ENCODE data around the gene AANAT.
A peak's percentile ranks its signal among the peaks of the same experiment; 100 is the strongest.

Gene AANAT

DNA sequence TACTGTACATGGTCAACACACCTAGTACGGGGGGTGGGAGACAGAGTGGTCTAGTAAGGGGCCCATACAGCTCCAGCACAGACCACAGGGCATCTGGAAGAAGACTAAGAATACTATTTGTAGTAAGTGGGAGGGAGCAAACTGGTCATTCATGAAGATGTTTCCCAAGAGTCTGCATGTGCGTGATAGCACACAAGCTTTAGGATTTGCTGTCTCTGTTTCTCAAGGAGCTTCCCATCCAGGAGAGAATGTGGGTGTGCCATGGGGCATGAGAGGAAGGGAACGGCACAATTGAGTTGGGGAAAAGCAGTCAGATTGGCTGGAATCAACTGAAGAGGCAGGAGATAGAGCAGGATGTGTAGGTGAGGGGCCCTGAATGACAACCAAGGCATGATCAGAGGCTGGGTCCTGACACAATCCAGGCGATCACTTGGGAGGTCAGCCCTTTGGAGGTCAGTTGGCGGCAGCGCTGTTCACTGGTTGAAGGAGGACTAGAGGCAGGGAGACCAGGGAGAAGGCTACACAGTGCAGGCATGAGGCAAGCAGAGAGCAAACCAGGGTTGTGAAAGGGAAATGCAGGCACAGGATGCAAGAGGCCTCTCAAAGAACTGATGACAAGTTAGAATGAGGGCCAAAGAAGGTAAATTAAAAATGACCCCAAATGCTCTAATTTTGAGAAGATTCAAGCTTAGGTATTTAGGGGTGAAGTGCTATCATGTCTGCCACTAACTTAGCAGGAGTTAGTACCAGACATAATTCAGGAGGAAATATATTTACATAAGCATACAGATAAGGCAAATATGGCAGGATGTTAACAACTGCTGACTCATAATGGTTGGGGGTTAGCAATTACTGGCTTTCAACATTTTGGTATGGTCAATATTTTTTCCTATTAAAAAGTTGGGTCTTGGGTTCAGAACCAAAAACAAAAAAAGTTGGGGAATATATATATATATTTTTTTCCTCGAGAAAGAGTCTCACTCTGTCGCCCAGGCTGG lies 24.8 kb upstream of the AANAT start:
- DNase-seq (ENCODE audit: low read depth in 2 of 2): no peak

DNA sequence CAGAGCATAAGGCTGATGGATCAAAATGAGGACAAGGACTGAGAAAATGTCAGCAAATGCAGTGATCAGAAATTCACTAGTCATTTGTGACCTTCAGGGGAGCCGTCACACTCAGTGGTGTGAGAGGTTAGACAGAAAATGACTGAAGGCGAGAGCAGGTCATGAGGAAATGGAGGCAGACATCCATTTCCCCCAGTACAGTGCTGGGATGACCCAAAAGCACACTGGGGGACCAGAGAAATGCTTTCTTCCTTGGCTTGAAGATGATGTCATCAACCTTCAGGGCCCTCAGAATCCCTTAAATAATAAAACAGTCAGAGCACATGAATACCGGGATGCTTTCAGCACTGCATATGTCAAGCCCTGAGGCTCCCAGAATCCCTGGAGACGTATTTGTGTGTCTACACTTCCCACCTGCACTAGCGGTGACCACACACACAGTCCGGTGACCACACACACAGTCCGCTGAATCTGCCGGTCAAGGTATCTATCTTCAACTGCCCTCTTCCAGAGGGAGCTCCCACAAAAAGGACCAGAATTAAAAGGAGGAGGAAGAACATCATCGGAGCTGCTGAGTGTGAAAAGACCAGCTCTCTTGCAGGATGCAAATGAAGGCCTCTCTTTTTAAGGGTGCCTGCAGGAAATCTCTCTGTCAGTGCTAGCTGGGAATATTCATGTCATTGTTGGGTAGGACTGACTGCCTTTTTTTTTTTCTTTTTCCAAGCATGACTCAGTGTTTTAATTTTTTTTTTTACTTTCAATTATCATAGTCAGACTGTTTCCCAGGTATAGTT lies 22.7 kb upstream of the AANAT start:
- DNase-seq (ENCODE audit: low read depth in 2 of 2): no peak

DNA sequence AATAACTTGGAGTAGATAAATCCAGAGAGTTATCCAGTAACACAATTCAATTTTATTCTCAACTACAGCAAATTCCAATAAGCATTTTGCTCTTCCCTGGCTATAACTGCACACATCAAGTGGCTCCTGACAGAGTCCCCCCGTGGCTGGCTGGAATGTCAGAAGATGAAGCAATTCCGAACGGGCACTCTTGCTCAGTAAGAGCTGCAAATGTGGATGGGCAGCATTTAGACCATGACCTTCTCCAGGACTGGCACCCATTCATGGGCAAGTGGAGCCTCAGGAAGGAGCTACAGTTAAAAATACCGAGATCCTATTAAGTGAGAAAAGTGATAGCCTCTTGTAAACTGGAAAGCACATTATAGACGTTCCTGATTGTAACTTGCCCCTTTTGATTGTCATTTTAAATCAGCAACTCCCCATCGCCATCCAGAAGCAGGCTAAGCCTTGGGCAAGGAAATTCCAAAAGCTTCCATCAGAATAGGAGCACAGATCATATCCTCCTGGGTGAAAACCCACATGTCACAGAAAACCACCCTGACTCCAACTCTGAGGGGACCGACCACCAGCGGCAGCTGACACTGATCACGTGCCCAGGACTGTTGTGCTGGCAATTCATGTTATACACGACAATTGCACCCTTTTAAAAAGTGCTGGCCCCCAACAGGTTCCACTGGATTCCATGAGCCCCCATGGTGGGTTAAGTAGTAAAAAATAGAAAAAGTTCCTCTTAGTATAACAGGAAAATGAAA lies 21.5 kb upstream of the AANAT start:
- DNase-seq (ENCODE audit: low read depth in 2 of 2): no peak

DNA sequence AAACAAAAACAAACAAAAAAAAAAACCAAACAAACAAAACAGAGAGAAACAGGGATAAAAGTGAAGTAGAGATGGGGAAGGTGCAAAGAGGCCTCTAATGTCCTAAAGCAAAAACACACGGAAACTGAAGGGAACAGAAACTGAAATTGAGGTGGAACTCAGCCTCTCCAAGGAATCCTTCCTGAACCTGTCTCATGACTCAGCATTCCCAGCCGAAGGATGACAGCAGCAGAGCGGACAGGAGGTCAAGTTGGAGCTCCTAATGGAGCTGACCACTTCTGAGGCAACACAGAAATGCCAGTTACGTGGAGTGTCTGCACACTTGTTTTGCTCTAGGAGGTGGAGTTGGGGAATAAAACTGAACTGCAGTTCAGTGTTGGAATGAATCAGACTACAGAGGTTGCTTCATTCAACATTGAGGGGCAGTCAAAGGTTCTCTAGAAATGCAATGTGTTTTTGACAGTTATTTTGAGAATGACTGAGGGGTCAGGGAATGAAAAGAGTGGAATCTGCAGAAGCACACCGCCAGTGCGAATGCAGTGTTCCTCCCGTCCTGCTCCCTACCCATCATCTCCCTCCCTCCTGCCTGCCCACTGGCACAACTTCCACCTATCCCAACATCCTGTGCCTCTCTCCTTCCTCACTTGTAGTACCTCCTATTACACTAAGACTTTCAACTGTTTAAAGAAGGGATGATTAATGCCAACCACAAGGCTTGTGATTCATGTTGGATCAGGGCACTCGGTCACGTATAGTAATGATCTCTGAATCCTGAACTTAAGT lies 20.8 kb upstream of the AANAT start:
- DNase-seq (ENCODE audit: low read depth in 2 of 2): no peak

DNA sequence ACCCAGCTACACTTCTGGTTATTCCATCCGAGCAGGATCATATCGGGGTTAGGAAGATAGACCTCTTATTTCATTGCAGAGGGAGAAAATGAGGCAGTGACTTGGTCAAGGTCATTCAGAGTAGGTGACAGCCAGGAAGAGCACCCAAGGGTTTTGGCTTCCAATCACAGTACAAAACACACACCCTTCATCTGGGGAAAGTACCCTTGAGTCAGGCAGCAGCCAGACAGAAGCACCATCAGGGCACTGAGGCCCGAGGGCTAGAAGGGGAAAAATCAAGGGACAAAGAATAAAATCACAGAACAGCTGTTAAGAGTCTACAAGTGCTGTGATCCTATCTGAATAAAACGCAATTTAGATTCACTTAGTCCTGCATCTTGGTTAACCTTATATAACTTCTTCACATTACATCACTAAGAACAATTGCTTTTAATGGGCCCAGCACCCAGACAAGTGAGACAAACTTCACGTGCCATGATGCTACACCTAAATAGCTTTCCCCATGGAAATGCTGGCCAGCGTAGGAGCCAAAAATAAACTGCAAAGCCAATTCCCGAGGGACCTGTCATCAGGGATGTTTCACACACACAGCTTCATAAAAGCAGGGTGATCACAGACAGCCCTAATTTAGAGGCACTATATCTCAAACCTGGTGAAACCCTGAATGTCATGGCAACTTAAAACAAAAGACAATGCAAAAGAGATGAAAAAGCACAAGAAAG lies 19.3 kb upstream of the AANAT start:
- DNase-seq (ENCODE audit: low read depth in 2 of 2): no peak

DNA sequence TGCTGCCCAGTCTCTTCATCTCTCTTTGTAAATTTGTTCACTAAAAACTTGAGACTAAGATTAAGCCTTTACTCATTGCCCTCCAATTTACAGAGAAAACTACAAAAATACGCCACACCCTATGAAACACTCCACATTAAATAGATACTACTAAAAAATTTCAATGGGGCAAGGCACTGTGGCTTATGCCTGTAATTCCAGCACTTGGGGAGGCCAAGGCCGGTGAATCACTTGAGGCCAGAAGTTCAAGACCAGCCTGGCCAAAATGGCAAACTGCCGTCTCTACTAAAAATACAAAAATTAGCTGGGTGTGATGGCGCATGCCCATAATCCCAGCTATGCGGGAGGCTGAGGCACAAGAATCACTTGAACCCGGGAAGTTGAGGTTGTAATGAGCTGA lies 18.3 kb upstream of the AANAT start:
- DNase-seq (ENCODE audit: low read depth in 2 of 2): no peak

DNA sequence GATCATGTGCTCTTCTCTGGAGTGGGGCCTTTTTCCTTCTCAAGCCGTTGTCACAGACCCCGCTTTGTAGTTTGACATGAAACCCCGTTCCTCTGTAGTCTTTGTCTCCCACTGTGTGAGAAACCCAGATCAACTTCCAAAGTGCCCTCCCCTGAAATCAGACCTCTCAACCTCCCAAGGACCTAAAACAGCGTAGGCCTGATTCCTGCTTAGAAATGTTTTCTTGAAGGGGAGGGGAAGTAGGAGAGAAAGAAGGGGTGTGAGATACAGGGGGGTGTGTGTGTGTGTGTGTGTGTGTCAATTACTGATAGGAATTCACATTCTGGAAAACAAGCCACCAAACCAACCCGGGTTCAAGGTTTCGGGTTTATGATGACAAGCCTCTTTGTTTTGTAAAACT lies 15.9 kb upstream of the AANAT start:
- no peak for DNase-seq (ENCODE audit: low read depth in 2 of 2)

DNA sequence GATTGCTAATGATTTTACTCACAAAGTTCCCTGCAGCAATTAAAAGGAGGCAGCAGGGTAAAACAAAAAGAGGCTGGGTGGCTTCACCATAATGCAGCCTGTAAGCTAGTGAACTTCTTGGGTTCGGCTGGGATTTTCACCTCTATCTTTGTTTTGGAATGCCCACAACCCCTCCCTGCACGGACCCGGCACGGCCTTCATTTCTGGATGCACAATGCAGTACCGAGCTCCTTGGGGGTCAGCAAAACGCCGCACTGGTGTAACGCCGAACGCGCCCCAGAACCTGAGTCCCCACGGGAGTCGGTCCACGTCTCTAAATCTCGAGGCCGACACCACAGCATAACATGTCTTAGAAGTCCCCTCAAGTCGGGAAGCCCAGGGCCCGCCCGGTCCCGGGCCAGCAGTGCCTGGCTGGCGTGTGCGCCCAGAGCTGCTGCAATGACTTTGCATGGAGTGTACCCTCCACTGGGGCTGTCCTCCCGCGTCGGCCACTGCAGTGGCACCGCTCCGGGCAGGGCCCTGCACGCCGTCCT lies 15.2 kb upstream of the AANAT start:
- DNase-seq (ENCODE audit: low read depth in 2 of 2): no peak

DNA sequence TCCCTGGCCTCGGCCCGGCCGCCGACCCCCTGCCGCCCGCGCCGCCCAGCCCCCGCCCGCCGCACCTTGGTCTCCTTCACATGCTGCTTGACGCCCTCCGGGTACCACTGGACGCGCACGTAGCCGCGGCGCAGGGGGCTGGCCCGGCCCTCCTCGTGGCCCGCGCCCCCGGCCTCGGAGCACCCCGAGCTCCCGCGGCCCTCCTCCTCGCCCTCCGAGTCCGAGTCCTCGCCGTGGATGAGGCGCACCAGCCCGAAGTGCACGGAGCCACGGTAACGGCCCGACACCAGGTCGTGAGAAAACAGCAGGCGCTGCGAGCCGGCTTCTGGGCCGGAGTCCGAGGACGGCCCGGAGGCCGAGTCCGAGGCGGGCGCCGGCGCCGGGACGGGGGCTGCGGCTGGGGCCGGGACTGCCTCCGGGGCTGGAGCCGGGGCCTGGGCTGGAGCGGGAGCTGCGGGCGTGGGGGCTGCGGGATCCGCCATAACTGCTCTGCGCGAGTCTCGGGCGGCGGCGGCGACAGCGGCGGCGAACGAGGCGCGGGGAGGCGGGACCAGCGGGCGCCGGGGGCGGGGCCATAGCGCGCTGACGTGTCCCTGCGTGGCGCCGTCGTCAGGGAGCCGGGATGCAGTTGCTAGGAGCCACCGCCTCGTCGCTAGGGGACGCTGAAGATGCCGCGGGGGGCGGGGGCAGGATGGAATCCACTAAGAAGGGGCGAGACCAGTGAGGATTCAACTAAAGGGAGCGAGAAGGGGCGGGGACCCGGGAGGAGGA lies 14.6 kb upstream of the AANAT start, which contains the start of gene UBE2O:
UBE2O (minus strand) TSS at position 493 of the 771 bp plus-strand sequence; CDS start at position 482, 11 bp downstream.
- DNase-seq (ENCODE audit: low read depth in 2 of 2): peak; percentile 59 to 63

DNA sequence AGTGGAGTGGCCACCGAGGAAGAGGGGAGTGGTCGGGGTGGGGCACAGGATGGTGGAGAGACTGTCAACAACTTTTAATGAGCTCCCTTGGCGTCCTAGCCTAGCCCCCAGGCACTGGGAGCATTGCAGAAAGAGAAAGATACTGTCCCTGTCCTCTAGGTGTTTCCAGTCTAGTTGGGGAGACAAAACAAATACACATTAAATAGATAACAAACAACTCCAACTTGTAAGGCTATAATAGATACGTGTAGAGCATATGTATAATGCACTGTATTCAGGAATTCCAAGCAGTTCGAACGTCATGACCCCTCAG lies 14.0 kb upstream of the AANAT start:
- DNase-seq (ENCODE audit: low read depth in 2 of 2): no peak

DNA sequence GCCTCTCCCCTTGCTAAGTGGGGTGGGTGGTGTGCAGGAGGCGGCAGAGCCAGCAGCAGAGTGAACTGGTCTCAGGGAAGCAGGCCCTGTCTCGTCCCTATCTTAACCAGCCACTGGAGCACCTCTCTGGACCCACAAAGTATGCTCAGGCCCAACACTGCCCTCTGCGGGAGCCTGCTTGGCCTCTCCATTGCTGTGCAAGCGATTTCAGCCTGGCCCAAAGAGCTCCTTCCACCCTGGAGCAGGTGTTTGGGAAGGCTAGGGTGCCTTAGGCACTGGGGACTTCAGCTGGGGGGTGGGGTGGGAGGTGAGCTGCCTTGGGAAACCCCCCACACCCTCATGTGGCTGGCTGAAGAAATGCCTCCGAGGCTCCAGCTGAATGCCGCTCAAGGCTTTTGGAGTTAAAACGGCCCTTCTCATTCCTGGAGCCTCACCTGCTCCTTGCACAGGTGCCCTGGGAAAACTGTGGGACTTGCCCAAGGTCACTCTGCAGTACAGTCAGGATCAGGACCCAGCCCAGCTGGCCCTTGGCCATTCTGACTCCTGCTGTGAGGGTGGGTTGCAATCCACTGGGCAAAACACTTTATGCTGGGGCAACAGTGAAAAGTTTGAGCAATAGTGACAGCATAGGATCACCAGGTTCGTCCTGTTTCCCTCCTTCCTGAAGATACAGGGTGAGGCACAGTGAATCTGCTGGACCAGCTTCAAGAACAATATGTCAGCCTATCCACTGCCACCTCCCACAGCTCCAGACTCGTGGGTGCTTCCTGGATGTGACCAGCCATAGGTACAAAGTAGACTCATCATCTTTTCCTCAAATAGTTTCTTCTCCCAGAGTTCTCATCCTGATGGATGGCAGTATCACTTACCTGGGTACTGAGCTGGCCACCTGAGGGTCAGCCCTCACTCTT lies 8.6 kb upstream of the AANAT start:
- no peak for DNase-seq (ENCODE audit: low read depth in 2 of 2)

DNA sequence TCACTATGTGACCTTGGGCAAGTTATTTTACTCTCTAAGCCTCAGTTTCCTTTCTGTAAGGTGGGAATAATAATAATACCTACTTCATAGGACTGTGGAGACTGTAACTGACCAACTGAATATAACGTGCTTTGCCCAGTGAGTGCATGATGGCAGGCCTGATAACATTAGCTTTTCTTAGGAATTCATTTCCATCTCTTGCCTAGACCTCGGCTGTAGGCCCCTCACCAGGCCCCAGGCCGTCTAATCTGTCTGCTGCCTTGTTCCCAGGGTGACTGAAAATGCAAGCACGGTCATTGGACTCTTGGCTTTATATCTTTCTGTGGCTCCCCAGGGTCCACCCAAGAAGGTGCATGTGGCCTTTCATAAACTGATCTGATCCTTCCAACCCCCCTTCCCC lies 7.7 kb upstream of the AANAT start:
- DNase-seq (ENCODE audit: low read depth in 2 of 2): no peak

DNA sequence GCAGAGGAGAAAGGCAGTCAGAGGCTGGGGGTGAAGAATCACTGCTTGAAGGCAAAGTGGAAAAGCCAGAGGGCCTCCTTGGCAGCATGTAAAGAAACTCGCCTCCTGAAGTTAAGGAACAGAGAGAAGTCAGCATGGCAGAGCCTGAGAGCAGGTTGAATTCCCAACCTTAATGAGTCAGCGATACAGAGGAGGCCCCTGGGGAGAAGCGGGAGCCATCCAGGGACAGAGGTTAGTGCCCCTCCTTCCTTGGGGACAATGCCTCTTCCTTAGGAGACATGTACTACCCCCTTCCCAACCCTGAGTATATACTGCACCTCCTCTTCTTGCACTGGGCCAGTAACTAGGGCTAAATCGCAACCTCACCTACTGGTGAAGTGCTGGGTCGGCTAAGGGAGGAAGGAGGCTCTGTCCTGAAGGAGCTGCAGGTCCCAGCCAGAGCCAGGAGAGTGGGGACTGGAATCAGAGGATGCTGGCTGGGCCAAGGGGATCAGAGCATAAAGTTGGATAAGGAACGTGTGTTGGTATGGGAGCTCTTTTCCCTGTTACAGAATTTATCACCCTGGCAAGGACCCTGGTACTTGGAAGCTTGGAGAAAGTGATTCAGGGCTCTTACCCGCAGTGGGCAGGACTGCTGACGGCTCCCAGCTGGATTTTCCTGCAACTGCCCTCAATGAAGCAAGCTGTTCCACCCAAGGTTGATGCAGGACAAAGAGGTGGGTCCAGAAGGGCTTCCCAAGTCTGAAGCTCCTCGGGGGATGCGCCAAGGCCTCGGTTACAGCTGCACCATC lies 5.4 kb upstream of the AANAT start:
- DNase-seq (ENCODE audit: low read depth in 2 of 2): no peak

DNA sequence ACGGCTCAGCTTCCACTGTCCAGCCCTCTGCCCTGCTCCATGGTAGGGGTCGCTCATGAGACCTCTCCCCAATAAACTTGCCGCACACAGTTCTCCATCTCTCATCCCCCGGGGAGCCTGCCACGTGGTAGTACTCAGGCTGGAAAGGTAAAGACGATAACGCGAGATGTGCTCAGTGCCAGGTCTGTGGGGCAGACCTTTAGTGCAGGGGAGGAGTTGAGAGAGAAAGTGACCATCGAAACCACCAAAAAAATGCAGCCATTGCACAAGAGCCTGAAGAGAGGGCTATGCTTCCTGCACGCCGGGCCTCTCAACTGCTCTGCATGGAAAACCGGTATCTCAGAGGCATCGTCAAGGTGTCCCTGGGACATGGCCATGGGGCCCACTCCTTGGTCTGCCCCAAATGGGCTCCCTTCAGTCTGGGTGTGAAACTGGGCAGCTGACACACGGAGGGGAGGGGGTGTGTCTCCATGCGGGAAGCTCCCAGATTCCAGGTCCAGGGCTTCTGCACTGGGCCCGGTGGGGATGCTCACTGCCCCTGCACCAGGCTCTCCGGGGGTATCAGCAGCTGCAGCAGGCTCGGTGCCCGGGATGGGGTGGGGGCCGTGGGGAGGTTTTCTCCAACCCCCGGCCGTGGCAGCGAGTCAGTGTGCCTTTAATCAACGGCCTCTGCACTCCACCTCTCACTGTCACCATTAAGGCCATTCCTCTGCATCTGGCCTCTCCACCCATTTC lies 4.7 kb upstream of the AANAT start:
- no peak for DNase-seq (ENCODE audit: low read depth in 2 of 2)

DNA sequence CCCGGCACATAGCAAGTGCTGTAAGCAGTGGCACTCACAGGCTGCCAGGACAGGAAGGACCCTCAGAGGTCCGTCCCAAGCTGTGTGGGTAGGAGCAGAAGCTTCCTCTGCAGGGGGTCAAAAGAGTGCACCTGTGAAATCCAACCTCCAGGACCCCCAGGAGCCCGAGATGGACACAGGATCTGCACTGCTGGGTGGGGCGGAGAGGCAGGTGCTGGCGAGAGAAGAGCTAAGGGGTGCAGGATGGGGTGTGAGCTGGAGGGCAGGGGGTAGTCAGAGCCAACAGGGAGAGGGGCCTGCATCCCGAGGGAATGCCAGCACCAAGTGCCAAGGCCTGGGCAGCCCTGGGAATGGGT lies 650 bp upstream of the AANAT start:
- no peak for DNase-seq (ENCODE audit: low read depth in 2 of 2)

DNA sequence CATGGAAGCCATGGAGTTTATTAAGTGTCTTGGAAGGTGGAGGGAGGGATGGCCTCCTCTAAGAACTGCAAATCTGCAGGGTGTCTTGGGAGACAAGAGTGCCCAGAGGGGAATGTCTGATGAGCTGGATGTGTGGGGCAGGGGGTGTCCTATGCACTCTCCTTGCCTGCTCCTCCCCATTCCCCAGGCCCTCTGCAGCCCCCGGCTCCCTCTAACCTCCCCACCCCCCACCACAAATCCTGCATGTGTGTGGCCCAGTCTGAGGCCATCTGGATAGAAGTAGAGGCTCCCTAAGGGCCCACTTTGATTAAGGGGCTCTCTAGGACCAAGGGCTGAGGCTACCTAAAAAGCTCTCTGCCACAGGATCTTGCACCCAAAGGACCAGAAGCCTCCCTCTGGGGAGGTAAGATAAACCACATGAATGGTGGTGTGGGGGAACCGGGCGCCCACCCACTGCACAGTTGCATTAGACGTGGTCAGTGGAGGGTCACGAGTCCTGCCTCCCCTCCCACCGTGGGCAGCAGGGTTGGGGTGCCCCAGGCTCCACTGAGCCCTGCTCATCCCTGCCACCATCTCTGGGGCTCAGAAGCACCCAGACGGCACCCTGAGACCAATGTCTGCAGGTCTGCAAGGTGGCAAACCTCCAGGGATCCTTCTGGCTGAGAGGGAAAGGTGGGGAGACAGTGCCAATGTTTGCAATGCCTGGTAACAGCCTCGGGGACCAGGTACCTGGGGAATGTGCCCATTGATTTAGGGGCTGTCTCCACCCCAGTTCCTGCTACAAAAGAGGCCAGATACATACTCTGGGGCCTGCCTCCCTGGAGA lies 618 bp downstream of the AANAT start:
- no peak for DNase-seq (ENCODE audit: low read depth in 2 of 2)
